ENCODE measurements around the gene VSIR.

VSIR gene

GRCh38 chr10:71725998-71726579, 47.2 kb downstream of the VSIR start:
- DNase-seq (ENCODE audit: extremely low spot score), result peak; percentile 60
- CTCF ChIA-PET, result interaction anchor here (0.8 to 6.1 kb wide), 15 partner anchors 8 to 86 kb away, joined by 3 to 37 read pairs (median 4); partner anchors contain the start of gene VSIR
- peak; percentile 23 for TF ChIP-seq CTCF (IDR thresholded peaks at IDR 0.05; ENCODE audit: control extremely low read depth, extremely low read depth, low read depth, missing control alignments)
- POLR2A ChIA-PET, result no interaction called here

GRCh38 chr10:71725249-71725648, 48.1 kb downstream of the VSIR start:
- ChIA-PET POLR2A (no interaction called here), CTCF (interaction anchor here (0.8 to 6.1 kb wide), 11 partner anchors 8 to 87 kb away, joined by 3 to 37 read pairs (median 3); partner anchors contain the start of gene VSIR)
- no peak for TF ChIP-seq CTCF (IDR thresholded peaks at IDR 0.05; ENCODE audit: control extremely low read depth, extremely low read depth, low read depth, missing control alignments)
- DNase-seq (ENCODE audit: extremely low spot score), result no peak

GRCh38 chr10:71724539-71724938, 48.8 kb downstream of the VSIR start:
- ChIA-PET POLR2A (no interaction called here), CTCF (interaction anchor here (1.1 to 2.6 kb wide), 5 partner anchors 11 to 88 kb away, joined by 3 to 12 read pairs (median 3); no protein-coding TSS in a partner anchor)
- DNase-seq (ENCODE audit: extremely low spot score), result no peak
- no peak for TF ChIP-seq CTCF (IDR thresholded peaks at IDR 0.05; ENCODE audit: control extremely low read depth, extremely low read depth, low read depth, missing control alignments)

GRCh38 chr10:71723311-71723710, 50.0 kb downstream of the VSIR start:
- no peak for TF ChIP-seq CTCF (IDR thresholded peaks at IDR 0.05; ENCODE audit: control extremely low read depth, extremely low read depth, low read depth, missing control alignments)
- no peak for DNase-seq (ENCODE audit: extremely low spot score)
- CTCF ChIA-PET, result interaction anchor here (1.2 to 5.1 kb wide), 7 partner anchors 8 to 409 kb away, joined by 3 to 23 read pairs (median 3); no protein-coding TSS in a partner anchor
- POLR2A ChIA-PET, result no interaction called here

GRCh38 chr10:71722849-71723248, 50.5 kb downstream of the VSIR start:
- CTCF ChIA-PET, result interaction anchor here (1.2 to 5.1 kb wide), 6 partner anchors 8 to 409 kb away, joined by 3 to 23 read pairs (median 4); no protein-coding TSS in a partner anchor
- POLR2A ChIA-PET, result no interaction called here
- DNase-seq (ENCODE audit: extremely low spot score), result no peak
- no peak for TF ChIP-seq CTCF (IDR thresholded peaks at IDR 0.05; ENCODE audit: control extremely low read depth, extremely low read depth, low read depth, missing control alignments)

- no peak for TF ChIP-seq CTCF (IDR thresholded peaks at IDR 0.05; ENCODE audit: control extremely low read depth, extremely low read depth, low read depth, missing control alignments)
- ChIA-PET POLR2A (no interaction called here), CTCF (interaction anchor here (0.8 to 5.1 kb wide), 2 partner anchors 10 to 13 kb away, joined by 3 to 23 read pairs; no protein-coding TSS in a partner anchor)
These were observed 52.0 kb downstream of the VSIR start for GRCh38 chr10:71721313-71721712.

More at GRCh38 chr10:71721313-71721712, 52.0 kb downstream of the VSIR start:
- DNase-seq (ENCODE audit: extremely low spot score), result no peak

Measured in GM10248 (cell line).